ENCODE data around the gene USE1. TPM values are rescaled to one million over a fixed set of nuclear protein-coding genes. Genes with fewer than 3 reads are reported as not detected.
A peak's percentile ranks its signal among the peaks of the same experiment; 100 is the strongest.

Gene USE1
- total and polyA plus RNA-seq, 9 of the 15 experiments (the other 6 are each of a cell fraction or from before 2014, with no cell fraction given), result 17.3 to 52.4 (median 34.0) TPM

DNA sequence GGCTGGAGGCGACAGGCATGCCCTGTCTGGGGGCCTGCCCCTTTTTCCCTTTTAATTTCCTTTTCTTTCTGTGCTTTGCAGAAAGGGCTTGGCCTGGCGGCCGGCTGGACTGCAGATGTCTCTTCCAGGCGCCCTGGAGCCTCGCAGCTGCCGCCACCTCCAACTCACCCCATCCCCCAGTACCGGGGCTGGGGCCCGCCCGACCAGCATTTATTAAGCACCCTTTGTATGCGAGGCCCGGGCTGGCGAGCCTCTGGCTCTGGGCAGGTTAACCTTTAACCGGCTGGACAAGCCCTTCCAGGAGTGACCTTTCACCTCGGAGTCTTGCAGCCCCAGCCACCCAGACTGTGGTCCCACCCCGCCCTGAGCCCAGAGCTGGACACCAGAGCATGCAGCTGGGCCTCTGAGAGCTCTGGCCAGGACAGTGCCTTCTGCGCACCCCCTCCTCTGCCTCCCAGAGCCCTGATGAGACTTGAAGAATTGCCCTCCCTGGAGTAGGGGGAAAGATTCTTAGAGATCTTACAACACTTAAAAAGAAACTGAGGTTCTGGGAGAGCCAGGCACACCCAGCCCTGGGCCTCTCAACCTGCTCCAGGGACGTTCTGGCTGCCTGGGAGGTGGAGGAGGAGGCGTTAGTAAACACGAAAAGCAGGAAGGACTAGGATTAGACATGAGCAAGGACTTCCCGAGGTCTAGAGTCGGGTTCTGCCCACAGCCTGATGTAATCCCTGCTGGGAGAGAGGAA is 31.7 kb downstream of the USE1 start (continued):
- TF ChIP-seq, protein P1, sequence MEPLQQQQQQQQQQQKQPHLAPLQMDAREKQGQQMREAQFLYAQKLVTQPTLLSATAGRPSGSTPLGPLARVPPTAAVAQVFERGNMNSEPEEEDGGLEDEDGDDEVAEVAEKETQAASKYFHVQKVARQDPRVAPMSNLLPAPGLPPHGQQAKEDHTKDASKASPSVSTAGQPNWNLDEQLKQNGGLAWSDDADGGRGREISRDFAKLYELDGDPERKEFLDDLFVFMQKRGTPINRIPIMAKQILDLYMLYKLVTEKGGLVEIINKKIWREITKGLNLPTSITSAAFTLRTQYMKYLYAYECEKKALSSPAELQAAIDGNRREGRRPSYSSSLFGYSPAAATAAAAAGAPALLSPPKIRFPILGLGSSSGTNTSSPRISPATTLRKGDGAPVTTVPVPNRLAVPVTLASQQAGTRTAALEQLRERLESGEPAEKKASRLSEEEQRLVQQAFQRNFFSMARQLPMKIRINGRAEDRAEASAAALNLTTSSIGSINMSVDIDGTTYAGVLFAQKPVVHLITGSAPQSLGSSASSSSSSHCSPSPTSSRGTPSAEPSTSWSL (CRISPR knock-in tag; IDR thresholded peaks at IDR 0.05; ENCODE audit: borderline replicate concordance), result no peak
- peak; percentile 85 for TF ChIP-seq ADNP (tag; IDR thresholded peaks at IDR 0.05)
- peak; percentile 10; the same call in 1 of the 2 replicates for TF ChIP-seq RBFOX2 (IDR thresholded peaks at IDR 0.05; ENCODE audit: low read depth, low read length)
- TF ChIP-seq KLF1 (tag; IDR thresholded peaks at IDR 0.05), result no peak
- TF ChIP-seq MYBL2 (IDR thresholded peaks at IDR 0.05; ENCODE audit: low read depth), result no peak
- TF ChIP-seq MYBL2 (CRISPR knock-in tag; IDR thresholded peaks at IDR 0.05; ENCODE audit: borderline replicate concordance), result no peak
- TF ChIP-seq, protein P2, sequence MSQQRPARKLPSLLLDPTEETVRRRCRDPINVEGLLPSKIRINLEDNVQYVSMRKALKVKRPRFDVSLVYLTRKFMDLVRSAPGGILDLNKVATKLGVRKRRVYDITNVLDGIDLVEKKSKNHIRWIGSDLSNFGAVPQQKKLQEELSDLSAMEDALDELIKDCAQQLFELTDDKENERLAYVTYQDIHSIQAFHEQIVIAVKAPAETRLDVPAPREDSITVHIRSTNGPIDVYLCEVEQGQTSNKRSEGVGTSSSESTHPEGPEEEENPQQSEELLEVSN (IDR thresholded peaks at IDR 0.05; ENCODE audit: borderline replicate concordance in 1 of 2, extremely low read depth in 1 of 2, insufficient read depth in 1 of 2, insufficient read length in 1 of 2, low read depth in 1 of 2, low read length in 1 of 2, poor library complexity in 1 of 2, severe bottlenecking in 1 of 2), result peak in 1 of 2 experiments; percentile 19
- TF ChIP-seq ZEB2 (IDR thresholded peaks at IDR 0.05), result 0 out of 2 replicates have a peak, but pooled peaks have one; percentile 2
- TF ChIP-seq BCOR (IDR thresholded peaks at IDR 0.05), result peak; percentile 99
- TF ChIP-seq, protein P3, sequence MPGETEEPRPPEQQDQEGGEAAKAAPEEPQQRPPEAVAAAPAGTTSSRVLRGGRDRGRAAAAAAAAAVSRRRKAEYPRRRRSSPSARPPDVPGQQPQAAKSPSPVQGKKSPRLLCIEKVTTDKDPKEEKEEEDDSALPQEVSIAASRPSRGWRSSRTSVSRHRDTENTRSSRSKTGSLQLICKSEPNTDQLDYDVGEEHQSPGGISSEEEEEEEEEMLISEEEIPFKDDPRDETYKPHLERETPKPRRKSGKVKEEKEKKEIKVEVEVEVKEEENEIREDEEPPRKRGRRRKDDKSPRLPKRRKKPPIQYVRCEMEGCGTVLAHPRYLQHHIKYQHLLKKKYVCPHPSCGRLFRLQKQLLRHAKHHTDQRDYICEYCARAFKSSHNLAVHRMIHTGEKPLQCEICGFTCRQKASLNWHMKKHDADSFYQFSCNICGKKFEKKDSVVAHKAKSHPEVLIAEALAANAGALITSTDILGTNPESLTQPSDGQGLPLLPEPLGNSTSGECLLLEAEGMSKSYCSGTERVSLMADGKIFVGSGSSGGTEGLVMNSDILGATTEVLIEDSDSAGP (CRISPR knock-in tag; IDR thresholded peaks at IDR 0.05), result 0 out of 2 replicates have a peak, but pooled peaks have one; percentile 19
- TF ChIP-seq MAFK (IDR thresholded peaks at IDR 0.05; ENCODE audit: low read length), result no peak
- no peak for TF ChIP-seq CHCHD3 (CRISPR knock-in tag; IDR thresholded peaks at IDR 0.05)
- TF ChIP-seq FOXA3 (CRISPR knock-in tag; conservative IDR thresholded peaks at IDR 0.05 in 1 of 2, IDR thresholded peaks at IDR 0.05 in 1 of 2), result peak in 1 of 2 experiments; percentile 48; a peak in 1 of 4 replicates
- TF ChIP-seq RCOR1 (IDR thresholded peaks at IDR 0.05; ENCODE audit: borderline replicate concordance in 1 of 2, low read depth in 2 of 2, low read length in 2 of 2), result peak in 1 of 2 experiments; percentile 77; a peak in 2 of 4 replicates
- TF ChIP-seq ZNF707 (CRISPR knock-in tag; conservative IDR thresholded peaks at IDR 0.05), result no peak
- peak; percentile 88 for TF ChIP-seq SMARCA5 (IDR thresholded peaks at IDR 0.05)
- TF ChIP-seq GTF2E2 (tag; IDR thresholded peaks at IDR 0.05), result no peak

Measured in K562 (cell line).